Fibroblast of the aortic adventitia (primary cell): ENCODE results near the gene RBM44. TPM values are rescaled to one million over a fixed set of nuclear protein-coding genes. Genes with fewer than 3 reads are reported as not detected.
A peak's percentile ranks its signal among the peaks of the same experiment; 100 is the strongest.
"Not testable (repeated sequence)": the region's sequence is repeated elsewhere in the genome, so short reads cannot be mapped to it uniquely, and the experiment has no call there.

Experiments used
- DNase-seq: peaks from one replicate; pipeline ENCODE4 v3.0.0-alpha.2; 2010; ENCODE audit warnings: low read depth
- H3K4me3 ChIP-seq: 2 replicates; pipeline ENCODE4 v1.5.1; 2011; ENCODE audit warnings: low read depth, mild to moderate bottlenecking, control low read depth, low read length, moderate library complexity
- total RNA-seq: library from RNA; depleted of rRNA; stranded (reverse); fragments of >200 nt; gene quantifications from 2 replicates; pipeline ENCODE4 v1.2.3, GENCODE V29; 2012; ENCODE audit warnings: low replicate concordance
- TF ChIP-seq, protein P1 (sequence below): IDR thresholded peaks from 2 replicates; pipeline ENCODE4 v1.5.1; 2011; ENCODE audit warnings: mild to moderate bottlenecking, low read length, control low read depth, inconsistent platforms; ENCODE audit not compliant: insufficient read depth

RBM44 gene
- total RNA-seq, 1 donor = 0.27 TPM

DNA sequence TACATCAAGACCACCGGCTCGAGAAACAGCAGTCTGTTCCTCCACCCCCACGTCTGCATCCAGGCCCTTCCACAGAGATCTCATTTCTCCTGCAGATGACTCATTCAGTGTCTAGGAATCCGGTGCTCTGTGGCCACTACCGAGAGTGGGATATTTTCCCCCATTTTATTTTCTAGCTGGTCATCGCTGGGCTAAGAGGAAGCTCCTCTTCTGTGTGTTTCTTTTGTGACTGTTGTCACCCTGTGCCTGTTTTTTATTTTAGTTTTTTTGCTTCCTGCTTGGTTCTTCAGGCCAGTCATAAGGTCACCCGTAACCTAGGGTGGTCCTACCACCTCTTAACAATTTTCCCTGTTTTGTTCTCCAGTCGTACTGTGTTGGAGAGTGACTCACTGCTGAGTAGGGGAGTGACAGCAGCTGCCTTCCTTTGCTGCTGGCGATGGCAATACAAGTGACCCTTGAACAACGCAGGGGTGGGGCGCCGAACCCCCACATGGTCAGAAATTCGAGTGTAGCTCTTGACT is 67.6 kb downstream of the RBM44 start:
- H3K4me3 ChIP-seq = no peak overlapping the region
- DNase-seq = peak; percentile 31
- TF ChIP-seq, protein P1, sequence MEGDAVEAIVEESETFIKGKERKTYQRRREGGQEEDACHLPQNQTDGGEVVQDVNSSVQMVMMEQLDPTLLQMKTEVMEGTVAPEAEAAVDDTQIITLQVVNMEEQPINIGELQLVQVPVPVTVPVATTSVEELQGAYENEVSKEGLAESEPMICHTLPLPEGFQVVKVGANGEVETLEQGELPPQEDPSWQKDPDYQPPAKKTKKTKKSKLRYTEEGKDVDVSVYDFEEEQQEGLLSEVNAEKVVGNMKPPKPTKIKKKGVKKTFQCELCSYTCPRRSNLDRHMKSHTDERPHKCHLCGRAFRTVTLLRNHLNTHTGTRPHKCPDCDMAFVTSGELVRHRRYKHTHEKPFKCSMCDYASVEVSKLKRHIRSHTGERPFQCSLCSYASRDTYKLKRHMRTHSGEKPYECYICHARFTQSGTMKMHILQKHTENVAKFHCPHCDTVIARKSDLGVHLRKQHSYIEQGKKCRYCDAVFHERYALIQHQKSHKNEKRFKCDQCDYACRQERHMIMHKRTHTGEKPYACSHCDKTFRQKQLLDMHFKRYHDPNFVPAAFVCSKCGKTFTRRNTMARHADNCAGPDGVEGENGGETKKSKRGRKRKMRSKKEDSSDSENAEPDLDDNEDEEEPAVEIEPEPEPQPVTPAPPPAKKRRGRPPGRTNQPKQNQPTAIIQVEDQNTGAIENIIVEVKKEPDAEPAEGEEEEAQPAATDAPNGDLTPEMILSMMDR = no peak

DNA sequence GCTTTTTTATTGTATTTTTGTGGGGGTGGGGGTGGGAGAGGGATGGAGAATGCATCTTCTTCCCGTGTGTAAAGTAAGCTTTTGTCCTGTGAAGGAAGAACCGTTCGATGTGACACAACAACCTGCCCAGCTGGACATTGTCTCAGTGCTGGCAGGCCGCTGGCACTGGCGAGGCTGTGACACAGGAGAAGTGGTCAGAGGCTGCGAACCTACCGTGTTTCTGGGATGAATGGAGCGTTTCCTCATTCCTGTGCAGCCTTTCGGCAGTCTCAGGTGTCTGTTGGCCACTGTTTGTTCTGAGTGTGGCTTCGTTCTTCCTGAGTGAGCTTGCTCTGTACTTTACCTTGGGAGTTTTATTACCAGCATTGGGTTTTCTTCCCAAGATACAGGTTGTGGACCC is 68.9 kb downstream of the RBM44 start:
- DNase-seq = no peak
- no peak overlapping the region for H3K4me3 ChIP-seq
- TF ChIP-seq, protein P1 = no peak

DNA sequence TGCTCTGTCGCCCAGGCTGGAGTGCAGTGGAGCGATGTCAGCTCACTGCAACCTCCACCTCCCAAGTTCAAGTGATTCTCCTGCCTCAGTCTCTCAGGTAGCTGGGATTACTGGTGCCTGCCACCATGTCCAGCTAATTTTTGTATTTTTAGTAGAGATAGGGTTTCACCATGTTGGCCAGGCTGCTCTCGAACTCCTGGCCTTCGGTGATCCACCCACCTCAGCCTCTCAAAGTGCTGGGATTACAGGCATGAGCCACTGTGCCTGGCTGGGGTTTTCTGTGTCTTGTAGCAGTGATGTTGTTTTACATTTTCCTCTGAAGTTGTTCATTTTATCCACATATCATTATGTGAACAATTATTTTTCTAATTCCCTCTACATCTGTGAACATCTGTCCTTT is 69.5 kb downstream of the RBM44 start:
- H3K4me3 ChIP-seq, DNase-seq: not testable (repeated sequence)

DNA sequence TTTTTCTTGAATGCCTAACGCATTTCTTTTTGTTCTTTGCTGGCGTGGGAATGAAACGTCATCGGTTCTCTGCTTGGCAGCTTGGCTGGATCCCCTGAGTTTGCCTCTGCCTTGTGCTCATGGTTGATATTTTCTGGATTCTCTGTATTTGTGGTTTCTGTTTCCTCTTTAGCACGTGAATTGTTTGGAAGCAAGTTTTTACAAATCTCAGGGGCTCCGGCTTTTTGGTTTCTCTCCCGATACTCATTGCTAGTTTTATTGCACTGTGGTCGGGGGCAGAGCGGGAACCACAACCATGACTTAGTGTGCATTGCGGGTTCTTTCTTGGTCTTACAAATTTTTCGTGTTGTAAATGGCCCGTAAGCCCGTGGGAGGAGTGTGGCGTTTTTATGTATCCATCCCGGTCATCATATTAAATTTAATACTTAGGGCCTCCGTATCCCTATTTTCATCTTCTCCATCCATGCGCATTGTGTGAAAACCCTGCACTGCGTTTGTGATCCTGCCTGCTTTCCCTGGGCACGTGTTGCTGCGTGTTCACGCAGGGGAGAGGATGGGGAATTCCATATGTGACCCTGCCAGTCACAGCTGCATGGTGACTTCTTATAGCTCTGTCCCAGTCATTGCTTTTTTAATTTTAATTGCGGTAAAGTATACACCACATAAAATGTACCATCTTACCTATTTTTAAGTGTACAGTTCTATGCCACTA is 70.2 kb downstream of the RBM44 start:
- TF ChIP-seq, protein P1 = no peak
- DNase-seq = peak; percentile 66
- no peak overlapping the region for H3K4me3 ChIP-seq

DNA sequence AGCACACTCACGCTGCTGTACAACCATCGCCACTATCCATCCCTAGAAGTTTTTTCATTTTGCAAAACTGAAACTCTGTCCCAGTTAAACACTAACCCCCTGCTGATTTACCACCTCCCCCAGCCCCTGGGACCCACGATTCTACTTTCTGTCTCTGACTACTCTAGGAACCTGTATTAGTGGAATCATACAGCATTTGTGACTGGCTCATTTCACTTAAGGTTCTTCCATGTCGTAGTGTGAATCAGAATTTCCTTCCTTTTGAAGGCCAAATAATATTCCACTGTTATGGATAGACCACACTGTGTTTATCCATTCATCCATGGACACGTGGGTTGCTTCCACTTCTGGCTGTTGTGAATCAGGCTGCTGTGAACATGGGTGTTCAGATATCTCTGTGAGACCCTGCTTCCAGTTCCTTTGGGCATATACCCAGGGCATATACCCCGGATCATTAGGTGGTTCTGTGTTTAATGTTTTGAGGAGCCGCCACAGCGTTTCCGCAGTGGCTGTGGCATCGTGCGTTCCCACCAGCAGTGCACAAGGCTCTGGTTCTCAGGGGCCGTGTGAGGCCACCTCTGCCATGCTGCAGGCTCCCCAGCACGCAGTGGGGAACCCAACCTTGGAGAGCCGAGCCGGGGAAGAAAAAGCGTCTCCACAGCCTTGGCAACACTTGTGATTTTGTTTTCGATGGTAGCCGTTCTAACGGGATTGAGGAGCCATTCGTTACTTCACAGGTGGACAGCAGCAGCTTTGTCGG is 70.9 kb downstream of the RBM44 start:
- H3K4me3 ChIP-seq = no peak overlapping the region
- DNase-seq = no peak
- TF ChIP-seq, protein P1 = no peak

DNA sequence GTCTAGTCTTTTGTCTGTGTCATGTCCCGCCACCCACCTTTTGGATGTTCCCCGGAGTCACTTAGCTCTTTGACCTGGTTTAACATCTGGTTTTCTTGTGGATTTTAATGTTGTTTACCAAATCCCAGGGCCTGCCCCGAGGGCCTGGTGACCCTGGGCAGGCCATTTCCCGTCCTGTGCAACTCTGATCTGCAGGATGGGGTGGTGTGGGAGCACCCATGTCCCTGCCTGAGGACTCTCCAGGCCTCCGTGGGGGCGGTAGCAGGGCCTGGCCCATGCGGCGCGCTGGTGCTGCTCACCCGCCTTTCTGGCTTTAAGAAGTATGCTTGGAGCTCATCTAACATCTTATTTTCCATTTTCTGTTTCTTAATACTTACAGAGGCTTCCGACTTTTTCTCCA is 71.5 kb downstream of the RBM44 start:
- H3K4me3 ChIP-seq = no peak overlapping the region
- no peak for DNase-seq
- TF ChIP-seq, protein P1 = no peak
